WTC11 (cell line): ENCODE results near the gene PCBP3. TPM values are rescaled to one million over a fixed set of nuclear protein-coding genes. Genes with fewer than 3 reads are reported as not detected.

Source experiments
- ATAC-seq: fragments of 200-7000 bp; cut with Tn5 transposase; 2 replicates; pipeline ENCODE4 v1.10.0; 2021; ENCODE audit warnings: mild to moderate bottlenecking, moderate library complexity
- CTCF ChIA-PET: fragments of 300-600 bp; sonication (Branson Sonifier 250); formaldehyde crosslinking; loops from one replicate; lab custom pipeline; 2021; ENCODE audit warnings: antibody characterized with exemption; lab: Charles Lee
- POLR2A ChIA-PET: fragments of 350-600 bp; sonication (Branson Sonifier 250); formaldehyde crosslinking; loops from one replicate; lab custom pipeline; 2021; ENCODE audit warnings: antibody characterized with exemption; lab: Charles Lee
- DNase-seq: peaks from one replicate; pipeline ENCODE4 v3.0.0; 2021; ENCODE audit warnings: low spot score
- H3K27ac Mint-ChIP-seq: 2 replicates; pipeline ENCODE4 v1.8.0; 2021; ENCODE audit warnings: mixed read lengths
- H3K27me3 Mint-ChIP-seq: 2 replicates; pipeline ENCODE4 v1.8.0; 2021; ENCODE audit warnings: low read depth, mild to moderate bottlenecking, moderate library complexity, mixed read lengths
- H3K36me3 Mint-ChIP-seq: 2 replicates; pipeline ENCODE4 v1.8.0; 2021; ENCODE audit warnings: mixed read lengths
- H3K4me1 Mint-ChIP-seq: 2 replicates; pipeline ENCODE4 v1.8.0; 2022; ENCODE audit warnings: mixed read lengths
- H3K4me3 Mint-ChIP-seq: 2 replicates; pipeline ENCODE4 v1.8.0; 2021; ENCODE audit warnings: mild to moderate bottlenecking, moderate library complexity, mixed read lengths
- H3K9me3 Mint-ChIP-seq: 2 replicates; pipeline ENCODE4 v1.8.0; 2021; ENCODE audit warnings: mixed read lengths
- EMX1 ChIP-seq: fragments of 250-450 bp; sonication (Bioruptor Pico); IDR thresholded peaks from 2 replicates; pipeline ENCODE4 v1.8.0; 2021; ENCODE audit warnings: mild to moderate bottlenecking
- GABPB1 ChIP-seq: sonication (generic); formaldehyde crosslinking; IDR thresholded peaks from 2 replicates; pipeline ENCODE4 v1.8.1; 2023; ENCODE audit warnings: mild to moderate bottlenecking, missing genetic modification reagents
- GTF2I ChIP-seq: fragments of 250-450 bp; sonication (Bioruptor Pico); conservative IDR thresholded peaks from 2 replicates; pipeline ENCODE4 v1.4.0; 2021; ENCODE audit warnings: mild to moderate bottlenecking
- MLX ChIP-seq: sonication (generic); formaldehyde crosslinking; IDR thresholded peaks from 2 replicates; pipeline ENCODE4 v1.8.1; 2023; ENCODE audit warnings: mild to moderate bottlenecking, missing genetic modification reagents, moderate library complexity
- NFE2L1 ChIP-seq: sonication (generic); formaldehyde crosslinking; IDR thresholded peaks from 2 replicates; pipeline ENCODE4 v1.8.1; 2023; ENCODE audit warnings: missing genetic modification reagents
- PRDM15 ChIP-seq: sonication (generic); formaldehyde crosslinking; IDR thresholded peaks from 2 replicates; pipeline ENCODE4 v1.8.0; 2022; ENCODE audit warnings: missing genetic modification reagents
- RORB ChIP-seq: fragments of 250-450 bp; sonication (Bioruptor Pico); IDR thresholded peaks from 2 replicates; pipeline ENCODE4 v1.9.0; 2021; ENCODE audit warnings: mild to moderate bottlenecking
- STAT6 ChIP-seq: sonication (generic); formaldehyde crosslinking; conservative IDR thresholded peaks from 2 replicates; pipeline ENCODE4 v1.8.1; 2023; ENCODE audit warnings: mild to moderate bottlenecking, low read depth, missing genetic modification reagents, moderate library complexity
- TCF7 ChIP-seq: sonication (generic); formaldehyde crosslinking; IDR thresholded peaks from 2 replicates; pipeline ENCODE4 v1.8.0; 2022; ENCODE audit warnings: mild to moderate bottlenecking, low read depth, missing genetic modification reagents, moderate library complexity
- ZNF512 ChIP-seq: sonication (generic); formaldehyde crosslinking; IDR thresholded peaks from 2 replicates; pipeline ENCODE4 v1.8.1; 2022; ENCODE audit warnings: missing genetic modification reagents, borderline replicate concordance
- total RNA-seq: library from RNA; stranded (reverse); gene quantifications from 3 replicates; pipeline ENCODE4 v1.2.3, GENCODE V29; 2021
- TF ChIP-seq, protein P1 (sequence below): sonication (generic); formaldehyde crosslinking; IDR thresholded peaks from 2 replicates; pipeline ENCODE4 v1.8.0; 2023; ENCODE audit warnings: missing genetic modification reagents, mild to moderate bottlenecking, borderline replicate concordance
- TF ChIP-seq, protein P2 (sequence below): sonication (generic); formaldehyde crosslinking; IDR thresholded peaks from 2 replicates; pipeline ENCODE4 v1.8.0; 2022; ENCODE audit warnings: mild to moderate bottlenecking, missing genetic modification reagents

PCBP3 gene
- total RNA-seq, 1 experiment from 2014 or later, result 8.5 TPM

GRCh38 chr21:45921917-45922316, 278.4 kb downstream of the PCBP3 start:
- H3K27me3 Mint-ChIP-seq, result peaks cover 27% of the 10 kb centered on the region
- H3K4me3 Mint-ChIP-seq, result no peak overlapping the region
- no peak for TF ChIP-seq STAT6 (CRISPR knock-in tag)
- no peak for TF ChIP-seq NFE2L1 (CRISPR knock-in tag)
- no peak for TF ChIP-seq MLX (CRISPR knock-in tag)
- no peak for TF ChIP-seq TCF7 (CRISPR knock-in tag)
- no peak for TF ChIP-seq ZNF512 (CRISPR knock-in tag)
- TF ChIP-seq EMX1 (CRISPR knock-in tag), result no peak
- TF ChIP-seq, protein P1, sequence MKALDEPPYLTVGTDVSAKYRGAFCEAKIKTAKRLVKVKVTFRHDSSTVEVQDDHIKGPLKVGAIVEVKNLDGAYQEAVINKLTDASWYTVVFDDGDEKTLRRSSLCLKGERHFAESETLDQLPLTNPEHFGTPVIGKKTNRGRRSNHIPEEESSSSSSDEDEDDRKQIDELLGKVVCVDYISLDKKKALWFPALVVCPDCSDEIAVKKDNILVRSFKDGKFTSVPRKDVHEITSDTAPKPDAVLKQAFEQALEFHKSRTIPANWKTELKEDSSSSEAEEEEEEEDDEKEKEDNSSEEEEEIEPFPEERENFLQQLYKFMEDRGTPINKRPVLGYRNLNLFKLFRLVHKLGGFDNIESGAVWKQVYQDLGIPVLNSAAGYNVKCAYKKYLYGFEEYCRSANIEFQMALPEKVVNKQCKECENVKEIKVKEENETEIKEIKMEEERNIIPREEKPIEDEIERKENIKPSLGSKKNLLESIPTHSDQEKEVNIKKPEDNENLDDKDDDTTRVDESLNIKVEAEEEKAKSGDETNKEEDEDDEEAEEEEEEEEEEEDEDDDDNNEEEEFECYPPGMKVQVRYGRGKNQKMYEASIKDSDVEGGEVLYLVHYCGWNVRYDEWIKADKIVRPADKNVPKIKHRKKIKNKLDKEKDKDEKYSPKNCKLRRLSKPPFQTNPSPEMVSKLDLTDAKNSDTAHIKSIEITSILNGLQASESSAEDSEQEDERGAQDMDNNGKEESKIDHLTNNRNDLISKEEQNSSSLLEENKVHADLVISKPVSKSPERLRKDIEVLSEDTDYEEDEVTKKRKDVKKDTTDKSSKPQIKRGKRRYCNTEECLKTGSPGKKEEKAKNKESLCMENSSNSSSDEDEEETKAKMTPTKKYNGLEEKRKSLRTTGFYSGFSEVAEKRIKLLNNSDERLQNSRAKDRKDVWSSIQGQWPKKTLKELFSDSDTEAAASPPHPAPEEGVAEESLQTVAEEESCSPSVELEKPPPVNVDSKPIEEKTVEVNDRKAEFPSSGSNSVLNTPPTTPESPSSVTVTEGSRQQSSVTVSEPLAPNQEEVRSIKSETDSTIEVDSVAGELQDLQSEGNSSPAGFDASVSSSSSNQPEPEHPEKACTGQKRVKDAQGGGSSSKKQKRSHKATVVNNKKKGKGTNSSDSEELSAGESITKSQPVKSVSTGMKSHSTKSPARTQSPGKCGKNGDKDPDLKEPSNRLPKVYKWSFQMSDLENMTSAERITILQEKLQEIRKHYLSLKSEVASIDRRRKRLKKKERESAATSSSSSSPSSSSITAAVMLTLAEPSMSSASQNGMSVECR (CRISPR knock-in tag), result no peak
- no peak for TF ChIP-seq PRDM15 (CRISPR knock-in tag)
- TF ChIP-seq RORB (CRISPR knock-in tag), result no peak
- TF ChIP-seq GABPB1, result no peak
- TF ChIP-seq GTF2I (CRISPR knock-in tag), result no peak
- TF ChIP-seq, protein P2, sequence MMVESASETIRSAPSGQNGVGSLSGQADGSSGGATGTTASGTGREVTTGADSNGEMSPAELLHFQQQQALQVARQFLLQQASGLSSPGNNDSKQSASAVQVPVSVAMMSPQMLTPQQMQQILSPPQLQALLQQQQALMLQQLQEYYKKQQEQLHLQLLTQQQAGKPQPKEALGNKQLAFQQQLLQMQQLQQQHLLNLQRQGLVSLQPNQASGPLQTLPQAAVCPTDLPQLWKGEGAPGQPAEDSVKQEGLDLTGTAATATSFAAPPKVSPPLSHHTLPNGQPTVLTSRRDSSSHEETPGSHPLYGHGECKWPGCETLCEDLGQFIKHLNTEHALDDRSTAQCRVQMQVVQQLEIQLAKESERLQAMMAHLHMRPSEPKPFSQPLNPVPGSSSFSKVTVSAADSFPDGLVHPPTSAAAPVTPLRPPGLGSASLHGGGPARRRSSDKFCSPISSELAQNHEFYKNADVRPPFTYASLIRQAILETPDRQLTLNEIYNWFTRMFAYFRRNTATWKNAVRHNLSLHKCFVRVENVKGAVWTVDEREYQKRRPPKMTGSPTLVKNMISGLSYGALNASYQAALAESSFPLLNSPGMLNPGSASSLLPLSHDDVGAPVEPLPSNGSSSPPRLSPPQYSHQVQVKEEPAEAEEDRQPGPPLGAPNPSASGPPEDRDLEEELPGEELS (CRISPR knock-in tag), result no peak
- ChIA-PET POLR2A (no interaction called here), CTCF (interaction anchor here (0.6 to 2.7 kb wide), 11 partner anchors 8 to 222 kb away, joined by 3 to 13 read pairs (median 6); no protein-coding TSS in a partner anchor)
- H3K4me1 Mint-ChIP-seq, result no peaks in the 10 kb centered on the region
- no peak for DNase-seq
- H3K9me3 Mint-ChIP-seq, result no peaks in the 10 kb centered on the region
- no peak for ATAC-seq
- H3K27ac Mint-ChIP-seq, result no peak overlapping the region
- H3K36me3 Mint-ChIP-seq, result no peaks in the 10 kb centered on the region
